Stimulated activated CD8-positive, alpha-beta memory T cell treated with anti-CD3 and anti-CD28 coated beads, Interleukin-15, amount 100 ng/mL, for 4 hours (primary cell): ENCODE measurements around the gene ARHGAP6.
"Not testable (repeated sequence)": the region's sequence is repeated elsewhere in the genome, so short reads cannot be mapped to it uniquely, and the experiment has no call there.

Source experiments
- DNase-seq, 2 donors: peaks; one replicate each; pipeline ENCODE4 v3.0.0-alpha.2; 2020; ENCODE audit warnings: low read depth in 2 of 2

The ARHGAP6 gene

DNA sequence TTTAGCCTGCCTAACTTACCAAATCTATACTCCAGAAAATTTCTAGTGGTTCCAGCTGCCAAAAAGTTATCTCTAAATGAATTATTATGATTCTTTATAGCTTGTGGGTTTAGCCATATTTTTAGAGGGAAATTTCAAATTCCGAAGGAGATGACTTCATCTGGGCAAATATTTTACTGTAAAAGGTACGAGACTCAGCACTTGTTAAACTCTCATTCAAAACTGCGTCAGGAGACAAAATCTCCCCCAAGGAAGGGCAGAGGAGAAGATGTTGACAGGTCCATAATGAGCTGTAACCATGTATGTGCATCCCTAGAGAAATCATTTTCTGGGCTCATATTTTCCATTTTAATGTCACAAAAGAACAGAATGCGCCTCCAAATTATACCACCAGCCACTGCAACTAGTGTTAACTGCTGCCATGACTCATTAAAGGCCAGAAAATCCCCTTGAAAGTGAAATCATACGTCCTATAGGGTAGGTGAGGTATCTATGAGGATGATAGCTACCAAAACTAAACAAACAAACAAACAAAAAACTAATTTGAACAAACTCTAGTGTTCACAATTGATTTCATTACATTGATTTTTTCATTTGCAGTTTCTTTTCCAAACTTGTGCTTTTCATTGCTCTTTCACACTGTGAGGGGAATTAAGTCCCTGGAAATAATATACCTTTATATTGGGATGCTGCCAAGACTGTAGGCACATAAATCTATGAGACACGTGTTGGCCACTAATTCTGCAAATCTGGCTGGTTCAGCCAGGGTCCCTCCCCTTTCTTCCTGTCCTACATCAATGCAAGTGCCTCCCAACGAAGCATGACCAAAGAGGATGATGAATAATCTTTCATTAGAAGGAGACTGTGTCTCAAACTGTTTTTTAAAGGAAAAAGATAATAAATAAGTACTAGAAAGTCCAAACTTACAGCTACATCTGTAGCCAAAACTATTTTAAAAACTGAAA is 85.8 kb downstream of the ARHGAP6 start:
- no peak for DNase-seq

DNA sequence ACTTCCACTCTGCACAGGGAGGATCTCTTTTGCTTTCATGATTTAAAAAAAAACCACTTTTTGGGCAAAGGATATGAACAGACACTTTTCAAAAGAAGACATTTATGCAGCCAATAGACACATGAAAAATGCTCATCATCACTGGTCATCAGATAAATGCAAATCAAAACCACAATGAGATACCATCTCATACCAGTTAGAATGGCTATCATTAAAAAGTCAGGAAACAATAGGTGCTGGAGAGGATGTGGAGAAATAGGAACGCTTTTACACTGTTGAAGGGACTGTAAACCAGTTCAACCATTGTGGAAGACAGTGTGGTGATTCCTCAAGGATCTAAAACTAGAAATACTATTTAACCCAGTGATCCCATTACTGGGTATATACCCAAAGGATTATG is 87.4 kb downstream of the ARHGAP6 start:
- not testable (repeated sequence) for DNase-seq

DNA sequence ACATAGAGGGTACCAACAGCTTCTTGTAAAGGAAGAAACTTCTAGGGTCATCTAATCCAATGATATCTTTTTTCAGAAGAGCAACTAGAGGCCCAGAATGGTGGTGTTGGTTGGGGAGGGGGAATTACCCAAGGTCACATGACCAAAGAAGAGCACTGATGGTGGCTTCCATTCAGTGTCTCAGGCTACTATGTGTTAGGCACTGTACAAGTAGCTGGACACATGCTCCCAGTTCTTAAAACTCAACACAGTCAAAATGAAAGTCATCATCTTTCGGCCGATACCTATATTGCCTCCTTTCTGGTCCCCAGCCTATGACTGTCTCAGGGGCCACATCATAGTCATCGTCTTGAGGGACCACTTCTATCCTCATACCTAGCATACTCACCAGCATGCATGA is 88.1 kb downstream of the ARHGAP6 start:
- DNase-seq: no peak

DNA sequence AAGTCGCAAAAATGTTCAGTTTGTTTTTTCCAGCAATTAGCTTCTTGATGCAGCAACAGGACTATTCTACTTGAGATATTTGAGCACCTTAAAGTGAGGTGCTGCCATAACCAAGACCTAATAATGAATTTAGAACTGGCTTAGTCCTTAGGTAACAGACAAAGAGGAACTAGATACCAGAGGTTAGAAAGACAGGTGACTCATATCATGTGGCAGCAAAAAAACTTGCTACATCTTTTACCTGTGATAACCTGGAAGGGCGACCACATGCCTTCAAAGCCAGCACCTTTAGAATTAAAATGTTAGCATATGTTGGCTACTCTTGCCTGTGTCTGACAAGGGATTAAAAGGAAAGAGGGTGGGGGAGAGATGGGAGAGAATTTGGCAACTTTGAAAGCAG is 90.4 kb downstream of the ARHGAP6 start:
- DNase-seq: no peak

DNA sequence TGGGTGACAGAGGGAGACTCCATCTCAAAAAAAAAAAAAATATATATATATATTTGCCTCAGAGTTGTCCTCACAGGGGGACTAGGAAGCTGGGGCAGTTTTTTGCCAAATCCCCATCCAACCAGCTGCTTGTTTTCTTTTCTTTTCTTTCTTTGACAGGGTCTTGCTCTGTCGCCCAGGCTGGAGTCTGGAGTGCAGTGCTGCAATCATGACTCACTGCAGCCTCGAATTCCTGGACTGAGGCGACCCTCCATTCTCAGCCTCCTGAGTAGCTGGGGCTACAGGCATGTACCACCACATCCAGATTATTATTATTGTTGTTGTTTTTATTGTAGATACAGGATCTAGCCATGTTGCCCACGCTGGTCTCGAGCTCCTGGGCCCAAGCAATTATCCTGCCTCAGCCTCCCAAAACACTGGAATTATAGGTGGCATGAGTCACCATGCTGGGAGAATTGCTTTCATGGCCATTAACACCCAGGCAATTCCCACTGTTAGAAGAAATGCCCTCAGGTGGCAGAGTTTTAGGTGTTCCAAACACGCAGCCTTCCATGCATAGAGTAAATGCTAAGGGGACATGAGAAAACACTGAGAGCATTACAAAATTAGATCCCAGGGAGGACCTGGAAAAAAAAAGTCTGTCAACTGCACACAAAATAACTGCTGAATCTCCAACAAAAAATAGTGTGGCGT is 98.0 kb downstream of the ARHGAP6 start:
- DNase-seq: no peak

DNA sequence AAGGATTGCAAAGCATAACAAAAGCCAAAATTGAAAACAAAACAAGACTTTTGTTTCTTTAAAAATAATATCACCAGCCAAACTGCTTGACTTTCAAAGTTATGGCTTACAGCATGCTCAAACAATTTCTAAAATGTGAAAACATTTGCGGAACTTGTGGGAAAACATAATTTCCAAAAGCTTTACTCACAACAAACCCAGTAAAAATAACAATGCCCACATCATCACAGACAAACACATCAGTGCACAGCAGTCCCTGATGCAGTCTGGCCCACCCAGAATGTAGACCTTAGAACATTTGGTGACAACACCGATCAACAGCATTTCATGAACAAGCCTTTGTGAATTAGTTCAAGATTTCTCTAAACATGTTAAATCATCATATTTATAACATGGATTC is 98.9 kb downstream of the ARHGAP6 start:
- DNase-seq: no peak

DNA sequence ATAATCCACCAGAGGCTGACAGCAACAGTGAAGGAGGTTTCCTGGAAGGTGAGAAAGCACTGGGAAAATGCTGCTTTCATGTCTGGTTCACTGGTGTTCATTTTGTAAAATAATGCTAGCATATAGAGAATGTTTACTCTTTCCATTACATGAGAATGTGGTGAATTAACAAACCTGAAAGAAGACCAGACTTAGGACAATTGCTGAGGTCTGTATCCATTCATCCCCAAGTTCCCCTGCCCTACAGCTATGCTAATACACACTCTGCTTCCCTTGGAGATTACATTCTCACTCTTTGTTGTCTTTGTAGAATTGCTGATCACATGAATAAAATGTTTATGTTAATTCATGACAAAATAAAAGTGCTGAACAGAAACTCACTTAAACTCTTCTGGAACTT is 99.5 kb downstream of the ARHGAP6 start:
- DNase-seq: no peak

DNA sequence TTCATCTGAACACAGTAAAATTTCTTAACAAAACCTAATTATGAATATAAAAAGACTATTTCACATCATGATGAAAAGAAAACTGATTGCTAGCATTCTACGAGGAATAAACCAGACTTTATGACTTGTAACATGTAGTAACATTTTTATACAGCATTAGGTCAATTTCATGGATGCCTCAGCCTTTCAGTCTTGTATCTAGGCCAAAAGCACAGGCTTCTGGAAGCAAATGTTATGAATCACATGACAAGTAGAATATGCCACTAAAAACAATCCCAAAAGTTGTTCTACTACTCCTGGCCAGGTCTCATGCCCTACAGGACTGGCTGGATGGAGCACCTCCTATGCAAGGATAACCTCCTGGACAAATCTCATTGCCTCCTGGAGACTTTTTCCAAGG is 101.2 kb downstream of the ARHGAP6 start:
- no peak for DNase-seq

DNA sequence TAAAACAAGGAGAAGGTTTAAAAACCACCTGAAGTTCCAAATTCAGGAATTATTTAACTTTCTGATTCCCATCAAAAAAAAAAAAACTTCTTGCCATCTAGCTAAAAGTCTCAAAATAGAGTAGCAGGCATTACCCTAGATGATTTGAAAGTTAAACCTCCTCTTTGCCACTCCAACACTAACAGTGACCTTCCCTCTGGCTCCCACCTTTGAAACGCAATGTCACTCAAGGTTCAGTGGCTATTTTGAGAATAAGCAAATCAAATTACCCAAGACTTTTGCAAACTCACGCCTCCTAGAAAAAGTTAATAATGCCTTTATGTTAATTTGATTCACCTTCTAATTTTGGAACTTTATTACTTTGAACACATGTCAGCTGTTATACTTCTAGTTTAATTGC is 103.2 kb downstream of the ARHGAP6 start:
- no peak for DNase-seq

DNA sequence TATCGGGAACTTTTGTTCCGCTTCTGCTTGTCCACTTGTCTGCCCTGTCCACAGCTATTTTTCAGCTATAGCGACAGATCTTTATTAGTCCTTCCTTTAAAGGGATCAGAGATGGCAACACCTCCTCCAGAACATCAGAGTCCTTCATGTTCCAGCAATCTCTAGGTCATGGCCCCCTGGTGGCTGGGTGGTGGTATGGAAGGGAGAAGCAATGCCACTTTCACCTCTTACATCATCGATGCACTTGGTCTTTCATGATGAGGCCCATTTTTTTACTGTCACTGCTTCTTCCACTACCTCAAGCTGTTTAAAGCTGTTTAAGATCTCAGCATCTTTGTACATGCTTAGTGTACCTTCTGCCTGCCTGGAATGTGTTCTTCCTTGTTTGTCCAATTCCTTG is 106.7 kb downstream of the ARHGAP6 start:
- peak; percentile 0 to 1 for DNase-seq

DNA sequence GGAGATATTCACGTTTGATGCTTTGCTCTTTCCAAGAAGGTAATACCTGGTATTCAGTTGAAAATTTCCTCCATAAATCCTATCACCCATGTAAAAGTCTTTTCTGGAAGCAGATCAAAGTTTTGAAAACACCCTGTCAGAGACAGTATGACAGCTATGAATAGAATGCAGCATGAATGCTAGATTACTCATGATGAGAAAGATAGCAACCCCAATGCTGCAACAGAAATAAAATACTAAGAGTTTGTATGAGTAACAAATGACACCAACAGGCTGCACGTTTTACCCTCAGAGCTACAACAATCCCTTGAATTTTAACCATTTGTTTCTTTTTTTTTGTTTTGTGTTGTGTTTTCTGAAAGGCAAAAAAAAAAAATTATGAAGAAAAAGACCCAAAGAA is 108.6 kb downstream of the ARHGAP6 start:
- no peak for DNase-seq

DNA sequence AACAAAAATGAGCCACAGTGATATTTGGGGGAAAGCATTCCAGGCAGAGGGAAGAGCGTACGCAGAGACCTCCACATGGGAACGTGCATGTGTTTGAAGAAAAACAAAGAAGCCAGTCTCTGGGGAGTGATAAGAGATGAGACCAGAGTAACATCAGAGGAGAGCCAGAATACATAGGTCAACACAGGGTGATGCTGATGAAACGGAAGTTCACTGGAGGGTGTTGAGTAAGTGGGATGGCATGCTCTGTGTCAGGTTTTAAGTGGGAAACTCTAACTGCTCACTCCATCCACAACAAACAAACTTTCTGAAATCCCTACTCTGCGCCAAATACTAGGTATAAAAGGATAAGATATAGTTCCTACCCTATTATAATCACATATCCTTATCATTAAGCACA is 110.0 kb downstream of the ARHGAP6 start:
- DNase-seq: no peak

DNA sequence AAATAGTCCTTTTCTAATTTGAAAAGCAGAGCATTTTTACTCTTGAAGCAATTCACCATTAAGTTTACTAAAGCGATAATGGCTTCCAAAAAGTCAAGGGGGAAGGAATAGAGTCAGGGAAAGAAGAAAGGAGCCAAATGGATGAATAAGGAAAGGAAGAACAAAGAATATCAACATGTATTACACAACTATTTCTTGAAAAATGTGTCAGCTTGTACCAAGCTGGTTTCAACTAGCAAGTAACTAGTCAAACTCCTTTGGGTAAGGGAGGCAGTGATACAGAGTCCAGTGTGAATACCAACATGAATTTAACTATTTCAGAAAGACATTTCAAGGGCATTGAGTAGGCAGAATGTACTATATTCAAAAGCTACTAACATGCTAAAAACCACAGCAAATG is 112.1 kb downstream of the ARHGAP6 start:
- DNase-seq: no peak

DNA sequence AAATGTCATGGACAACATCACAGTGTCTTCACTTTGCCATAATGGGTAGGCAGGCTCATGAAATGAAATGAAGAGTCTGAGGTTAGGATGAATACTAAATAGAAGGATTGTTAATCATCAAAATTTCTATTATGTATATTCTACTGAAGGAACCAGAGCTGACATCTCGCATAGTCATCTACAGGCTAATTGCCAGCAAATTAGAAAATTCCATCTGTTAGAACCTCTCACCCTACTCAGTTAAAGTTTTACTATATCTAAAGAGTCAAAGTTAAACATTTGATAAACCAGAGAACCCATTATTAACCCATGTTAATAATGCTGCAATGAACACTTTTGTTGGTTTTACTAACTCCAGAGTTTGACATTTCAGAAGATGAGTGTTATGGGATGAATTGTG is 114.6 kb downstream of the ARHGAP6 start:
- DNase-seq: no peak

DNA sequence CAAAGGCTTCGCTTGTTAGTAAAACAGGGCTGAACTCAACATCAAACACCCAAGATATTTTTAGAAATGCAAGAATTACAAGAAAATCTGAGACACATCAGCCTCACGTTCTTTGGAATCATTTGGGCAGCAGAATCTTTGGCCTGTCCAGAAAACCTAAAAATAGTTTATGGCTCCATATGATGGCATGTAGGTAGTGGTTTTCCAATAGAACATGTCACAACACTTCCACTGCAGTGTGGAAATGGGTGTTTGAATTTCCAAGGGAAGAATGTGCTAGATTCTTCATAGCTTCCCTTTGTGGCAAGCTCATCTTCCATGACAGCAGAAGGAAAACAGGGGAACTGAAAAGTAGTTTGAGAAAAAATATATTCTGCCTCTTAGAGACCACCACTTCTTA is 118.8 kb downstream of the ARHGAP6 start:
- no peak for DNase-seq

DNA sequence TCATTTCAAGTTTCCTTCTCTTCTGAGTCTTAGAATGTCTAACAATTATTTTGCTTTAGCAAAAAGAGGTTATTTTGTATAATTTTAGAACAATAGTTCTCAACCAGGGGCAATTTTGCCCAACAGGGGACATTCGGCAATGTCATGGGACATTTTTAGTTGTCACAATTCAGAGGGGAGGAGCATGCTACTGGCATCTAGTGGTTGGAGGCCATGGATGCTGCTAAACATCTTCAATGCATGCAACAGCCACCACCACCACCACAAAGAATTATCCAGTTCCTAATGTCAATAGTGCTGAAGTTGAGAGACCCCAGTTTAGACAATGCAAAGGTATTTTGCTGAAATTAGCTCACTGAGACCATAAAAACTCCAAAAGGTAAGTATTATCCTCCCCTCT is 122.5 kb downstream of the ARHGAP6 start:
- DNase-seq: no peak

DNA sequence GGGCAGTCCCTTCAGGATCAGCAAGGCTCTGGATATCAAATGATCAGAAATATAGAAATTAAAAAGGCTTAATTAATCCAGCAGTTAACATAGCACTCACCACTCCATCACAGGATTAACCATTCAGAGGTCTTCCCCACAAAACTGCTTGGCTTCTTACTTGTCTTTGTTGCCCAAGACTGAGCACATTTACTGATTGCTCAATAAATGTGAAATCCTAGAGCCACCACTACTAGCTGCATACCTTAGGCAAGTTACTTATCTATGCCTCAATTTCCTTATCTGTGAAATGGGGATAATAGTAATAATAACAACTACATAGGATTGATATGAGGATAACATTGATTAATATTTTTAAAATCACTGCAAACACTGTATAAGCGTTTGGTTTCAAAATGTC is 124.2 kb downstream of the ARHGAP6 start:
- no peak for DNase-seq

DNA sequence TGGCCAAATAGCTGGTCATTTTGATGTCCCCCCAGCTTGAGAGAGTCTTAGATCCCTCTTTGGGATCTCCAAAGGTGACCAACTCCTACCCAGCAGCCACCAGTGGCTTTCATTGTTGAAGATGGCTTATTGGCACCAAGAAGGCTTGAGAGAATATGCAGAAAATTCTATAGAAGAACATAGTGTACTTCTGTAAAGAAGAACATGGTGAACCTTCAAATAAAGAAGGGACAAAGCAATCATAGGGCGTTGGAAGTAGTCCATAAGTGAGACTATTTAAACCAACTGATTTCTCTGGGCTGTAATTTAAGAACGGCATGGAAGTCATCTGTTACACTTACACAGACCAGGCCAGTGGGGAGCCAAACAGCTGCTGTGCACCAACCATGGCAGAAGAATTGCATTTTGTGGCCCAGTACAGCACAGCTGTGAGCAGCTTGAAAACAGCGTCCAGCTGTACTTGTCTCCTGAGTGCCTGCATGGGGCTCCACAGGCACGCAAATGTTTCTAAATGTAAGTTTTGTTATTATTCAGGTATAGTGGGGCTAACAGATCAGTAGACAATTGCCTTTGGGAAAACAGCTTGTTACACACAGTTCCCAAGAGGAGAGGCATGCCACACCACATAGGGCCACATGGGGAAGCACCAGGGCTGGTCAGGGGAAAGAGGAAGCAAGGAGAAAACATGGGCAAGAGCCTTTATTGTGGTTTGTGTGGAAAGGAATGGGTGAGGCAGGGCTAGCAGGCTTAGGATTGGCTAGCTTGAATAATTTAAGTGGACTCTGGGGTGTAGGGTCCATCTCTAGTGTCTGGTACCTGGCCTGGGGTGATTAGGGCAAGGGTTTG is 125.0 kb downstream of the ARHGAP6 start:
- DNase-seq: no peak

DNA sequence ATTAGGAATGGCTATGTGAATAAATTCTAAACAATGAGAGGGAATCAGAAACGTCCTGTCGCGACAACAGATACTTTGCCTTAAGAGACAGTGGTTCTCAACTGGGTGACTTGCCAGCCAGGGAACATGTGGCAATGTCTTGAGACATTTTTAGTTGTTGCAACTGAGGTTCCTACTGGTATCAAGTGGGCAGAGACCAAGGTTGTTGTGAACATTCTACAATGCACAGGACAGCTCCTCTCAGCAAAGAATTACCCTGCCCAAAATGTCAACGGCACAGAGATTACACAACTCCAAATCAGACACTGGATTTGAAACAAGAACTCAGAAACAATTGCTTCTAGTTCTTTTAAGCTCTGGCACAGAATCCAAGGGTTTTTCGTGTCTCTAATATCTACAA is 128.6 kb downstream of the ARHGAP6 start:
- no peak for DNase-seq

DNA sequence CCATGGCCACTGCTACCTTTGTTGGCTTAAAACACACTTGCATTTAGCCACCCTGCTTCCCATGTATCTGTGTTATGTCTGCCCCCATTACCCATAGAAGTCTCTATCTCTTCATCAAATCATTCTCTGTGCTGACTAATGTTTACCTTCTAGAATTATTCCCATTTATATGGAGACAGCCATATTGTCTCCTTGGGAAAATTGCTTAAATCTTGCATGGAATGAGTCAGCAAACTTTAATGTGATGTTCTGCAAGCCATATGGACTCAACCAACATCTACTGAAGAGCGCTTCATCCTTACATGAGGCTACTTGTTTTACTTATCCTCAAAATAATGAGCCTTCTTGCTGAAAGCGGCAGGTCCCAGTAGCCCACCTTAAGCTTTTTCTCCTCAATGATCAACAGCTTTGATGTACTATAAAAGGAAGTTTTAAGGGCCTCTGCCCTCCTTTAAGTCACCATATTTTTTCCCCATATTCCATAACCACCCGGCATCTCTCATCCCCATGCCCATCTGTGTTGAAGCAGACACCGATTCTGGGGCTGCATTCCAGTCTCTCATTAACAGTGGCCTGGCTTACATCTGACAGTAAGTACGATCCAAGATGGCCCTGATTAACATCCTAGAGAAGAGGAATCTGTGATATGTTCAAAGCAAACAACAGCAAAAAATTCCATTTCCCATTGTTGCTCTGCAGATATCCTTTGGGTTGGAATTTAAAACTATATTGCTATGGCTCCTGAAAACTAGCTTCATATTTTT is 130.4 kb downstream of the ARHGAP6 start:
- no peak for DNase-seq

DNA sequence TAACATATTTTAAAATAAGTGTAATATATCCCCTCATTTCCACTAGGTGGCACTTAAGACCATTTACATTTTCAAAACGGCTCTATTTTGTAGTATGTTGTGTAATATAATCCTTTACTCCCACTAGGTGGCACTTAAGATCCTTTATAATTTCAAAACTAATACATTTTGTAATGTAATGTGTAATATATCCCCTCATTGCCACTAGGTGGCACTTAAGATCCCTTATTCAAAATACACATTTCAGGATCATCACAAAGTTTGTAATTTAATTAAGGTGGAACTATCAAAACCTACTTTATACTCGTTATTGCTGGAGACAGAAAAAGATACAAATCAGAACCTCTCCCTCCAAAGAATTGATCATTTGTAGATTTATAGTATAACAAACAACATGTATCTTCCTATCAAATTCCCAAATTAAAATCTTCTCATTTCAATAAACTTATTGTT is 132.5 kb downstream of the ARHGAP6 start:
- no peak for DNase-seq
